Left renal cortex interstitium (tissue), 4 donors: ENCODE results near the gene PLCD3. TPM values are rescaled to one million over a fixed set of nuclear protein-coding genes. Genes with fewer than 3 reads are reported as not detected.
"Not testable (repeated sequence)": the region's sequence is repeated elsewhere in the genome, so short reads cannot be mapped to it uniquely, and the experiment has no call there.

ENCODE experiments used
- DNase-seq, 4 donors: peaks; one replicate each; pipeline ENCODE4 v3.0.0-alpha.2; 2013; ENCODE audit warnings: low read depth in 4 of 4, low spot score in 2 of 4, missing footprints in 1 of 4
- polyA plus RNA-seq, 4 donors: library from polyadenylated mRNA; unstranded; fragments of 120-200 nt; gene quantifications; one replicate each; pipeline ENCODE4 v1.2.1, GENCODE V29; 2013; ENCODE audit not compliant: insufficient read length in 4 of 4

PLCD3 gene
- polyA plus RNA-seq, 4 donors = 21.1 to 38.0 (median 30.0) TPM

GRCh38 chr17:45135978-45136791 is 3.9 kb upstream of the PLCD3 start:
- DNase-seq = no peak

DNA sequence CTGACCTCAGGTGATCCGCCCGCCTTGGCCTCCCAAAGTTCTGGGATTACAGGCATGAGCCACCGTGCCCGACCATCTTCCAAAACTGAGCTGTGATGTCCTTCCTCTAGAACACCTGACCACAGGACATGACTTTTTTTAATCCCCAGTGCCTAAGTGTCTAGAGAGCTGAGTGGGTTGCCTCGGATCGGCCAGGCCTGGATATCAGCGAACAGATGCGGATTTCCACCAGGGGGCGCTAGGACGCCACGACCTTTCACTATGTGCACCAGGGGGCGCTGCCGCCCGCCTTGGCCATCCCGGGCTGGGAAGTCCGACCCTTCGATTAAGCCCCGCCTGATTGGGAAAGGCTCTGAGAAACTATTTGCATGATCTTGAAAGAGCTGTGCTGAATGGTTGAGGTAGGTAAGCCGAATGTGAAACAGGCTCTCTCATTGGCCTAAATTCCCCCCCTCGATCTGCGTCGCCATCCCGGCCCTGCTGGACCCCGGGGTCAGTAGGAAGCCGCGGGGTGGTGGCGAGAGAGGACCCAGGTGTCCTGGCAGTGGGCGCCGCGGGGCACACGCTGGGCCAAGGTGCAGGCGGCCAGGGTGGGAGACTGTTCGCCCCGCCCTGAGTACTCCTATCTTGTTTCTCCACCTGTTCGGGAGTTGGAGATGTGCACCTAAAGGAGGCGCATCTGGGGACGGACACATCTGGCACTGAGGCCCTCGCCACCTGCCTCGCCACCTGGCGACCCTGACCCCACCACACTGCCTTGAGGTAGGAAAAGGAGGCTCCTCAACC is 3.1 kb upstream of the PLCD3 start, which contains the start of gene ACBD4:
ACBD4 (plus strand) TSS at position 496 of the 786 bp plus-strand sequence. CDS start 458 bp downstream, outside the sequence.
- DNase-seq = peak; percentile 89 to 95 (median 92)

- DNase-seq = no peak
Observed at GRCh38 chr17:45132572-45133463, 503 bp upstream of the PLCD3 start.

DNA sequence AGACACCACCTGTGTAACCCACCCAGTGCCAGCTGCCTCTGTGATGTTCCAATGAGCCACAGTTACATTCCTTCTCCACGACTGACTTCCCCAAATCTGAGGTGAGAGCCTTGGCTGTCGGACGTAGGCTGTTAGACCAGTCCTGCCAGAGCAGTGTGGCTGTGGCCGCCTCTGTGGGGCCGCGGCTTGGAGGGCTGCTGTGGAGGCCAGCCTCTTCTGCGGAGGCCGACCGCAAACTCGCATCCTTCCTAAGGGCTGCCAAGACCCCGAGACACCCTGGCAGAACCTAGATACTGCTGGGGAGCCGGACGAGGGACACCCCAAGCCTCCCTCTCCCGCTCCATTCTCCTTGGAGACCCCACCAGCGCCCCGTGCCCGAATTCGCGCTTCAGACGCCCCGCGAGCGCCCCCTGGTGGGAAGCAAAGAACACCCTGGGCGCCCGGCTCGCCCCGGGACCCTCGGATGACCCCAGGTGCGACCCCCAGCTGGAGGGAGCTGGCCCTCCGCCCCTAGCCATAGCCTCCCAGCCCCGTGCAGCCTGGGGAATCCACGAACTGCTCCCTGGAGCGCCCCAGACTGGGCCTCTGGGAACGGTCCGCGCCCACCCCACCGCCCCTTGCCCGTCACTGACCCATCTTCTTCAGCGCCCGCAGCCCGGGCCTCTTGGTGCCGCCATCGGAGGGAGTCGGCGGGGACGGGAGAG is 547 bp downstream of the PLCD3 start:
- DNase-seq = no peak

- no peak for DNase-seq
Observed at GRCh38 chr17:45130681-45131615, 1.4 kb downstream of the PLCD3 start.

DNA sequence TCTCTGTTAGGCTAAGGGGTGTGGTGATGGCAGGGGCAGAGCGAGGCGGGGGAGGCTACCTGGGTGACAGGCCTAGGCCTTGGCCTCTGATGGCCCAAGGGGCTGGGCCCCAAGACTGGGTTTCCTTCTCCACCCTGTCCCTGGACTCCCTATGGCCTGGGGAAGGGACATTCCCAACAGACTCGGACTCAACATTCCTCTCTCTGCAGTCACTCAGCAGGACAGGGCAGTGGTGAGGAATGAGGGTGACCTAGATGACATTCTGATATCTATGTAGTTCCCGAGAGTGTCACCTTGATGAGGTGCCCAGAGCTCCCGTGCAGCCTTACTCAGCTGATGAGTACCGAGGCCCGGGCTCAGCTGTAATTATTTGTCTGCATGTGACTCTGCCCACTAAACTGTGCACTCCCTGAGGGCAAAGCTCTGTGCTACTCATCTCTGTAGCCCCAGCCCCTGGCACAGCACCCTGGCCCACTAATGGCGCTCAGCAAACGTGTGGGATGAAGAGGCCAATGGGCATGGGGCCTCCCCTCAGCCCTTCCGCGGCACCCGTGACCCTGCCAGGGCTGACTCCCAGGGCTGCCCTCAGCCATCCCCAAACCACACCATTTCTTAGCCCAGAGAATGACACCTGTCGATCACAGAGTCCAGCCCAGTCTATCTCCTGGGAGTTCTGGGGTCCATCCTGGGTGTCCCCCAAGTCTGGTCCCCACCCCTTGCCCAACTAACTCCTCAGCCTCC is 2.2 kb downstream of the PLCD3 start:
- DNase-seq = no peak

DNA sequence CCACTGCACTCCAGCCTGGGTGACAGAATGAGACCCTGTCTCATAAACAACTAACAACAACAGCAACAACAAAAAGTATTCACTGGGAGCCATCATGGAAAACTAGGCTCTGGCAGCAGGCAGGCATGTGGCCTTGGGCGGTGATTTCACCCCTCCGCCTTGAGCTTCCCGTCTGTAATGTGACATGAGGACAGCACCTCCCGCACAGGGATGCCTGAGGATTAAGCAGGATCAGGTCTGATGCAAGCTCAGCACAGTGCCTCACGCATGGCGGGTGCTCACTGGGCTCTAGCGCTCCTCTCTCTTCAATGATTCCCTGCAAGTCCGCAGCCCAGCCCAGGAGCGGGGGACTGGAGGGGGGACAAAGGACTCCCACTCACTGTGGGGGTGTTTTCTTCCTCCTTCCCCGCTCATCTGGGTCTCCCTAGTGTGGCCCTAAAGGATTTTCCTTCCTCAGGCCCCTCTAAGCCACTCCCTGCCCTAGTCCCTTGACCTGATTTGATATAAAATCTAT is 2.8 kb downstream of the PLCD3 start:
- no peak for DNase-seq

- no peak for DNase-seq
Observed at GRCh38 chr17:45128989-45129388, 3.3 kb downstream of the PLCD3 start.

DNA sequence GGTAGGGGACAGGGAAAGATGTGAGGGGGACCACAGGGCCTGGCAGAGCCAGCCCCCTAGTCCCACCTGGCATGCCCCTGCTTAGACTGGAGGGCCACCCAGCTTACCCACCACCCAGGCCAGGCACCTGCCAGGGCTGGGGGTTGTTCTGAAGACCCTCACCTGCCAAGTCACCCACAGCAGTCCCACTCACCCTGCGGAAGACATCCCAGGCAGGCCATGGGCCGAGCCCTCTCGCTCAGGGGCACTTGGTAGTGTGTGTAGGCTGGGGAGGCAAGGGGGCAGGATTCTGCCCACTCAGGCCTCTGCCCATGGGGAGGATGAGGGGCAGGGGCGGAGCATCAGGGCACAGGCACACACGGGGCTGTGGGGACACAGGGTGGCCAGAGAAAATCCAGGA is 4.0 kb downstream of the PLCD3 start:
- no peak for DNase-seq

GRCh38 chr17:45127548-45128300 is 4.6 kb downstream of the PLCD3 start:
- DNase-seq = no peak

DNA sequence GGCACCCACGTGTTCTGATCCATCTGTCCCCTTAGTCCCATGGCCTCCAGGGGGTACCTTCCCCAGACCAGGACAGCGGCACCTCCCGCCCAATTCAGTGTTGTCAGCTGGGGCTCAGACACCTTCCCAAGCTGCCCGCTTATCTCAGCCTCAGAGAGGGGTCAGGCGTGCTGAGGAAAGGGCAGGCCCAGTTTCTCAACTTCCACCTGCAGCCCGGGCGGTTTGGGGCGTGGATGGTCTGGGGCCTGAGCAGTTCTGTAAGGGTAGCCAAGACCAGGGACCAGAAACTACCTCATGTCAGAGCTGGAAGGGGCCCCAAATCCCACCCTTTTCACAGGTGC is 5.1 kb downstream of the PLCD3 start:
- DNase-seq = no peak

DNA sequence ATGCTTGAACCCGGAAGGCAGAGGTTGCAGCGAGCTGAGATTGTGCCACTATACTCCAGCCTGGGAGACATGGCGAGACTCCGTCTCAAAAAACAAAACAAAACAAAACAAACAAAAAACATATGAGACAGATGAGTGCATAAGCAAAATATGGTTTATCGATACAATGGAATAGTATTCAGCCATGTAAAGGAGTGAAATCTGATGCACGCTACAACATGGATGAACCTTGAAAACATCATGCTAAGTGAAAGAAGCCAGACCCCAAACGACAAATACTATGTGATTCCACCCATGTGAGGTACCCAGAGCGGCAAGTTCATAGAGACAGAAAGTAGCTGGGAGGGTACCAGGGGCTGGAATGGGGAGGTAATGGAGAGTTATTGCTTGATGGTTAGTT is 6.8 kb downstream of the PLCD3 start:
- no peak for DNase-seq

GRCh38 chr17:45124797-45125122 is 7.6 kb downstream of the PLCD3 start:
- DNase-seq = not testable (repeated sequence)

- DNase-seq = no peak
Observed at GRCh38 chr17:45123930-45124796, 8.2 kb downstream of the PLCD3 start.

- no peak for DNase-seq
Observed at GRCh38 chr17:45123076-45123770, 9.1 kb downstream of the PLCD3 start.

DNA sequence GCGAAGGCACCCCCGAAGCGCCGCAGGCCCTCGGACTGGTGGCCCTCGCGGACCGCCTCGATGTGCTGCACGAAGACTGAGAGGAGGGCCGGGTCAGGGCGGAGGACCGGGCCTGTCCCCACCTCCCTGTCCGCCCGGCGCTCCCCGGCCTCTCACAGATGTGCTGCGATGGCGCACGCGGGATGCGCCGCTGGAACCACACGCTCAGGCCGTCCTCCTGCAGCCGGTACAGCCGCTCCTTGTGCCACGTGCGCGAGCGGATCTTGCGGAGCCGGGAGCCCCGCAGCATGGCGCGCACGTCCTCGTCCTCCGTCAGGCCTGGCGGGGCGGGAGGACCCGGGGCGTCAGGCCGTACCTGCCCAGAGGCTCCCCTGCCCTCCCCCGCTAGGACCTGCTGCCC is 11.3 kb downstream of the PLCD3 start:
- no peak for DNase-seq
